IMR-90 (cell line): ENCODE results near the gene SULT1A3.
"Not testable (repeated sequence)": the region's sequence is repeated elsewhere in the genome, so short reads cannot be mapped to it uniquely, and the experiment has no call there.

Experiments
- BHLHE40 ChIP-seq: fragments of 150-350 bp; IDR thresholded peaks from 2 replicates; pipeline ENCODE4 v1.6.1; 2016; ENCODE audit warnings: mild to moderate bottlenecking, low read depth, low read length
- CEBPB ChIP-seq: IDR thresholded peaks from 2 replicates; pipeline ENCODE4 v1.6.1; 2012; ENCODE audit warnings: low read depth, low read length, improper control_type of control experiment
- MXI1 ChIP-seq: IDR thresholded peaks from 2 replicates; pipeline ENCODE4 v1.6.1; 2012; ENCODE audit warnings: low read depth, mild to moderate bottlenecking, low read length, moderate library complexity, borderline replicate concordance
- NFE2L2 ChIP-seq: fragments of 150-350 bp; IDR thresholded peaks from 2 replicates; pipeline ENCODE4 v1.6.1; 2016; ENCODE audit warnings: low read depth, mild to moderate bottlenecking, low read length
- POLR2A ChIP-seq: IDR thresholded peaks from 2 replicates; pipeline ENCODE4 v1.6.1; 2012; ENCODE audit warnings: mild to moderate bottlenecking, low read depth, low read length
- RAD21 ChIP-seq: IDR thresholded peaks from 2 replicates; pipeline ENCODE4 v1.6.1; 2012; ENCODE audit warnings: low read length, improper control_type of control experiment
- RCOR1 ChIP-seq: IDR thresholded peaks from 2 replicates; pipeline ENCODE4 v1.6.1; 2012; ENCODE audit warnings: mild to moderate bottlenecking, low read length, improper control_type of control experiment; ENCODE audit not compliant: insufficient replicate concordance
- SMC3 ChIP-seq: fragments of 150-350 bp; IDR thresholded peaks from 2 replicates; pipeline ENCODE4 v1.6.1; 2016; ENCODE audit warnings: low read depth, mild to moderate bottlenecking, antibody characterized with exemption, low read length, moderate library complexity
- TF ChIP-seq, protein P1 (sequence below): conservative IDR thresholded peaks from 2 replicates; pipeline ENCODE4 v1.5.1; 2012; ENCODE audit warnings: mild to moderate bottlenecking, low read depth, low read length, improper control_type of control experiment
- TF ChIP-seq, protein P2 (sequence below): fragments of 150-350 bp; IDR thresholded peaks from 2 replicates; pipeline ENCODE4 v1.6.1; 2017; ENCODE audit warnings: mild to moderate bottlenecking, antibody characterized with exemption, low read length, low read depth

DNA sequence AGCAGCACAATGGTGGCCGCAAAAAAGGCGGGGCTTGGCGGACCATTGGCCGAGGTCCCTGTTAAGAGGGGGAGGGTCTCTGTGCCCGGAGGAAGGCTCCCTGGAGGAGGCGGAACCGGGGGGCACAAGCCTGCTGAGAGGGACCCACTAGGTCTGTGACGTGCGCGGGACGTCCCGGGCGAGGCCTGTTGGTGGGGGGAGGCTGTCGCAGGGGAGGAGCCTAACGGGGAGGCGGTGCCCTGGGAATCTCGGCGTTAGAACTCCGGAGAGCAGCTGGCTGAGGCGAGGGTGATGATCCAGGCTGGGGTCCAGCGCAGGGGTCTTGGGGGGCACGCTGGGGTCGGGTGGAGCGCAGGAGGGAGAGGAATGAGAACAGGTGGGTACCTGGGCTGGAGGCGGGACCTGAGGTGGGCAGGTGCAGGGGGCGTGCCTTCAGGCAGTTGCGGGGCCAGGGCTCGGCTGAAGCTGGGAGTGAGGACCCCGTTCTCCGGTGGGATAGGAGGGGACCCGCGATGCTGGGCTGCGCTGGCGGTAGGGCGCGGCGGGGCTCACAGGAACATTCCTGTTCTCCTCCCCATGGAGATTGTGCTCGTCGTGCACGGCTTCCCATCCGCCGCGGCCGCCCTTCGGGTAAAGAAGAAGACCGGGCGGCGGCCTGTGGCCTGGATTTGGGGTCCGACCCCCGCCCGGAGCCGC is 6.6 kb downstream of the SULT1A3 start:
- TF ChIP-seq, protein P1, sequence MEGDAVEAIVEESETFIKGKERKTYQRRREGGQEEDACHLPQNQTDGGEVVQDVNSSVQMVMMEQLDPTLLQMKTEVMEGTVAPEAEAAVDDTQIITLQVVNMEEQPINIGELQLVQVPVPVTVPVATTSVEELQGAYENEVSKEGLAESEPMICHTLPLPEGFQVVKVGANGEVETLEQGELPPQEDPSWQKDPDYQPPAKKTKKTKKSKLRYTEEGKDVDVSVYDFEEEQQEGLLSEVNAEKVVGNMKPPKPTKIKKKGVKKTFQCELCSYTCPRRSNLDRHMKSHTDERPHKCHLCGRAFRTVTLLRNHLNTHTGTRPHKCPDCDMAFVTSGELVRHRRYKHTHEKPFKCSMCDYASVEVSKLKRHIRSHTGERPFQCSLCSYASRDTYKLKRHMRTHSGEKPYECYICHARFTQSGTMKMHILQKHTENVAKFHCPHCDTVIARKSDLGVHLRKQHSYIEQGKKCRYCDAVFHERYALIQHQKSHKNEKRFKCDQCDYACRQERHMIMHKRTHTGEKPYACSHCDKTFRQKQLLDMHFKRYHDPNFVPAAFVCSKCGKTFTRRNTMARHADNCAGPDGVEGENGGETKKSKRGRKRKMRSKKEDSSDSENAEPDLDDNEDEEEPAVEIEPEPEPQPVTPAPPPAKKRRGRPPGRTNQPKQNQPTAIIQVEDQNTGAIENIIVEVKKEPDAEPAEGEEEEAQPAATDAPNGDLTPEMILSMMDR = not testable (repeated sequence)
- not testable (repeated sequence) for TF ChIP-seq POLR2A, RCOR1, SMC3, NFE2L2, MXI1, RAD21, BHLHE40, CEBPB
- TF ChIP-seq, protein P2, sequence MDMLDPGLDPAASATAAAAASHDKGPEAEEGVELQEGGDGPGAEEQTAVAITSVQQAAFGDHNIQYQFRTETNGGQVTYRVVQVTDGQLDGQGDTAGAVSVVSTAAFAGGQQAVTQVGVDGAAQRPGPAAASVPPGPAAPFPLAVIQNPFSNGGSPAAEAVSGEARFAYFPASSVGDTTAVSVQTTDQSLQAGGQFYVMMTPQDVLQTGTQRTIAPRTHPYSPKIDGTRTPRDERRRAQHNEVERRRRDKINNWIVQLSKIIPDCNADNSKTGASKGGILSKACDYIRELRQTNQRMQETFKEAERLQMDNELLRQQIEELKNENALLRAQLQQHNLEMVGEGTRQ = not testable (repeated sequence)
